SK-N-SH (cell line): ENCODE measurements around the gene PALLD. TPM values are rescaled to one million over a fixed set of nuclear protein-coding genes. Genes with fewer than 3 reads are reported as not detected.

Source experiments
- CTCF ChIA-PET: fragments of 300-600, 350-600 bp; formaldehyde crosslinking; extraction: SDS; loops from one replicate; lab custom pipeline; 2021; lab: Yijun Ruan, JAX
- POLR2A ChIA-PET: fragments of 350-600 bp; sonication (Branson Sonifier 250); formaldehyde crosslinking; extraction: SDS; loops from one replicate; lab custom pipeline; 2020; ENCODE audit warnings: antibody characterized with exemption, inconsistent platforms; lab: Yijun Ruan, JAX
- DNase-seq: peaks from one replicate; pipeline ENCODE4 v3.0.0; 2012
- H2AFZ ChIP-seq: fragments of 200-600 bp; sonication (generic); 2 replicates; pipeline ENCODE4 v1.8.1; 2016; ENCODE audit warnings: antibody characterized with exemption, mild to moderate bottlenecking, low read depth
- H3F3A ChIP-seq: fragments of 200-600 bp; sonication (generic); replicated peaks from 2 replicates; pipeline ENCODE3; 2016; ENCODE audit warnings: antibody characterized with exemption, mild to moderate bottlenecking; ENCODE audit not compliant: insufficient read depth
- H3K27ac ChIP-seq, 2 experiments: fragments of 200-500 bp in 1 of 2; fragments of 200-600 bp in 1 of 2; sonication (Bioruptor generic) in 1 of 2; sonication (generic), shearing (Covaris generic) in 1 of 2; 2 replicates each; pipeline versions ENCODE4 v1.5.1 to v1.6.1; 2014 to 2016; ENCODE audit warnings: low read depth in 2 of 2, inconsistent platforms in 1 of 2, low read length in 1 of 2, mild to moderate bottlenecking in 1 of 2, mixed read lengths in 1 of 2
- H3K27me3 ChIP-seq: fragments of 200-600 bp; sonication (generic), shearing (Covaris generic); 2 replicates; pipeline ENCODE4 v1.6.1; 2016; ENCODE audit warnings: mixed run types; ENCODE audit not compliant: insufficient read depth
- H3K36me3 ChIP-seq, 2 experiments: fragments of 200-500 bp in 1 of 2; fragments of 200-600 bp in 1 of 2; sonication (Bioruptor generic) in 1 of 2; sonication (generic) in 1 of 2; replicated peaks in 1 of 2; 2 replicates each; pipeline versions ENCODE3 to v1.5.1; 2014 to 2016; ENCODE audit warnings: low read length in 1 of 2, mild to moderate bottlenecking in 1 of 2; ENCODE audit not compliant: insufficient read depth in 2 of 2, control insufficient read depth in 1 of 2
- H3K4me1 ChIP-seq, 2 experiments: fragments of 200-500 bp in 1 of 2; fragments of 200-600 bp in 1 of 2; sonication (Bioruptor generic) in 1 of 2; sonication (generic), shearing (Covaris generic) in 1 of 2; 2 replicates each; pipeline versions ENCODE4 v1.5.1 to v1.6.1; 2014 to 2016; ENCODE audit warnings: low read depth in 1 of 2, low read length in 1 of 2, mixed run types in 1 of 2; ENCODE audit not compliant: insufficient read depth in 2 of 2, control insufficient read depth in 1 of 2
- H3K4me2 ChIP-seq: fragments of 200-600 bp; sonication (generic), shearing (Covaris generic); 2 replicates; pipeline ENCODE4 v1.6.1; 2017; ENCODE audit warnings: mixed run types
- H3K4me3 ChIP-seq, 2 experiments: fragments of 200-500 bp in 1 of 2; fragments of 200-600 bp in 1 of 2; sonication (Bioruptor generic) in 1 of 2; sonication (generic), shearing (Covaris generic) in 1 of 2; 2 replicates each; pipeline versions ENCODE4 v1.5.1 to v1.8.1; 2014 to 2016; ENCODE audit warnings: low read depth in 2 of 2, inconsistent platforms in 1 of 2, low read length in 1 of 2, mild to moderate bottlenecking in 1 of 2, mixed read lengths in 1 of 2, moderate library complexity in 1 of 2
- H3K79me2 ChIP-seq: fragments of 200-600 bp; sonication (generic); 2 replicates; pipeline ENCODE4 v1.8.1; 2017; ENCODE audit warnings: mild to moderate bottlenecking; ENCODE audit not compliant: insufficient read depth
- H3K9ac ChIP-seq: fragments of 200-600 bp; sonication (generic); 2 replicates; pipeline ENCODE4 v1.6.1; 2017; ENCODE audit warnings: mixed run types
- H3K9me2 ChIP-seq: fragments of 200-600 bp; sonication (generic); 2 replicates; pipeline ENCODE4 v1.6.1; 2017; ENCODE audit warnings: mixed run types
- H3K9me3 ChIP-seq: fragments of 200-600 bp; sonication (generic); 2 replicates; pipeline ENCODE4 v1.6.1; 2017; ENCODE audit warnings: mixed run types, mild to moderate bottlenecking, moderate library complexity
- H4K20me1 ChIP-seq: fragments of 200-600 bp; sonication (generic); 2 replicates; pipeline ENCODE4 v1.6.1; 2017; ENCODE audit warnings: mild to moderate bottlenecking, mixed run types; ENCODE audit not compliant: insufficient read depth
- CHD2 ChIP-seq: fragments of 150-350 bp; IDR thresholded peaks from 2 replicates; pipeline ENCODE4 v1.6.1; 2018; ENCODE audit warnings: low read length; ENCODE audit not compliant: partially characterized antibody
- ELF1 ChIP-seq: IDR thresholded peaks from 2 replicates; pipeline ENCODE4 v1.4.0; 2012
- EP300 ChIP-seq, 2 experiments: IDR thresholded peaks; 2 replicates each; pipeline versions ENCODE4 v1.4.0 to v1.6.1; 2012; ENCODE audit warnings: borderline replicate concordance in 1 of 2, low read depth in 1 of 2, low read length in 1 of 2
- FOXJ3 ChIP-seq: sonication (generic); formaldehyde crosslinking; IDR thresholded peaks from 2 replicates; pipeline ENCODE4 v1.5.1; 2020; ENCODE audit warnings: mild to moderate bottlenecking, missing genetic modification reagents
- GABPA ChIP-seq: IDR thresholded peaks from 2 replicates; pipeline ENCODE4 v1.4.0; 2012; ENCODE audit warnings: low read depth, mild to moderate bottlenecking
- GATA2 ChIP-seq: sonication (generic); formaldehyde crosslinking; IDR thresholded peaks from 2 replicates; pipeline ENCODE4 v1.5.0; 2020; ENCODE audit warnings: mild to moderate bottlenecking, missing genetic modification reagents
- MEF2A ChIP-seq: IDR thresholded peaks from 2 replicates; pipeline ENCODE4 v1.4.0; 2012; ENCODE audit warnings: low read depth, borderline replicate concordance
- NRF1 ChIP-seq: IDR thresholded peaks from 2 replicates; pipeline ENCODE4 v1.6.1; 2012; ENCODE audit warnings: low read depth, mild to moderate bottlenecking, low read length
- RCOR1 ChIP-seq: fragments of 150-350 bp; IDR thresholded peaks from 2 replicates; pipeline ENCODE4 v1.6.1; 2017; ENCODE audit warnings: antibody characterized with exemption, low read length
- REST ChIP-seq: IDR thresholded peaks from 2 replicates; pipeline ENCODE4 v1.6.1; 2012; ENCODE audit warnings: mild to moderate bottlenecking, low read depth, low read length, moderate library complexity
- RFX5 ChIP-seq: IDR thresholded peaks from 2 replicates; pipeline ENCODE4 v1.6.1; 2012; ENCODE audit warnings: mild to moderate bottlenecking, improper control_type of control experiment, low read length
- RXRA ChIP-seq: IDR thresholded peaks from 2 replicates; pipeline ENCODE4 v1.4.0; 2012; ENCODE audit warnings: low read depth, mild to moderate bottlenecking, borderline replicate concordance
- SIN3A ChIP-seq: IDR thresholded peaks from 2 replicates; pipeline ENCODE4 v1.6.1; 2012; ENCODE audit warnings: low read depth, mild to moderate bottlenecking, low read length, moderate library complexity, borderline replicate concordance
- TCF12 ChIP-seq: IDR thresholded peaks from 2 replicates; pipeline ENCODE4 v1.4.0; 2012
- USF1 ChIP-seq: IDR thresholded peaks from 2 replicates; pipeline ENCODE4 v1.4.0; 2012; ENCODE audit warnings: low read depth, borderline replicate concordance
- ZBTB33 ChIP-seq: IDR thresholded peaks from 2 replicates; pipeline ENCODE4 v1.4.0; 2012; ENCODE audit warnings: low read depth, borderline replicate concordance
- WGBS: methylation state at CpG from one replicate; pipeline ENCODE4 v1.1.6; 2017; ENCODE audit warnings: low lambda C conversion rate; 5-methylcytosine and 5-hydroxymethylcytosine counted together
- polyA plus RNA-seq, 3 experiments: library from polyadenylated mRNA; depleted of rRNA; stranded (reverse); fragments of >200 nt; gene quantifications; 2 replicates each; pipeline ENCODE4 v1.2.3, GENCODE V29; 2012

PALLD gene
- polyA plus RNA-seq, 1 of the 3 experiments (the other 2 are of a cell fraction) = 33.0 TPM

GRCh38 chr4:168868044-168868781, 371.4 kb downstream of the PALLD start (continued):
- TF ChIP-seq REST (no peak), GATA2 (CRISPR knock-in tag) (no peak), RXRA (peak; percentile 38; the same call in 1 of the 2 replicates), NRF1 (no peak), ZBTB33 (no peak), TCF12 (peak; percentile 86), USF1 (0 out of 2 replicates have a peak, but pooled peaks have one; percentile 21), GABPA (no peak)

GRCh38 chr4:168868802-168869201, 371.9 kb downstream of the PALLD start:
- DNase-seq = no peak
- Histone ChIP-seq H3K4me1 (peaks cover 14 to 33% of the 10 kb centered on the region in 2 experiments; a peak in 3 of 4 replicates), H2AFZ (no peak overlapping the region), H3K9me2 (no peaks in the 10 kb centered on the region), H3K4me3 (no peak overlapping the region), H3K27ac (peak overlapping the region; percentile 71 to 88; a peak in 3 of 4 replicates), H3F3A (peaks cover 47% of the 10 kb centered on the region), H3K36me3 (peaks cover 7 to 26% of the 10 kb centered on the region in 2 experiments), H3K4me2 (peak overlapping the region; percentile 5; the same call in 1 of the 2 replicates), H3K79me2 (peaks cover 92% of the 10 kb centered on the region), H3K9ac (peak overlapping the region; percentile 22; the same call in 1 of the 2 replicates), H3K27me3 (no peaks in the 10 kb centered on the region), H3K9me3 (no peaks in the 10 kb centered on the region), H4K20me1 (0 out of 2 replicates have a peak, but pooled peaks cover 4% of the 10 kb centered on the region)
- POLR2A ChIA-PET = no interaction called here
- CTCF ChIA-PET = interaction anchor here (1.3 kb wide), 1 partner anchor 9 kb away, joined by 4 read pairs; no protein-coding TSS in a partner anchor
- WGBS = 93% methylated on average over 5 of the region's 5 CpGs
- no peak for TF ChIP-seq ELF1
- TF ChIP-seq FOXJ3 (CRISPR knock-in tag) = no peak
- no peak for TF ChIP-seq CHD2
- no peak for TF ChIP-seq RFX5
- TF ChIP-seq ZBTB33 = no peak
- TF ChIP-seq EP300 (IDR thresholded peaks at IDR 0.05; ENCODE audit: borderline replicate concordance in 1 of 2, low read depth in 1 of 2, low read length in 1 of 2) = no peak
- TF ChIP-seq GATA2 (CRISPR knock-in tag) = no peak
- no peak for TF ChIP-seq SIN3A
- TF ChIP-seq RCOR1 = no peak
- no peak for TF ChIP-seq MEF2A
